HCT116 (cell line): Measurements from ENCODE around the gene LAMC2. TPM values are rescaled to one million over a fixed set of nuclear protein-coding genes. Genes with fewer than 3 reads are reported as not detected.
A peak's percentile ranks its signal among the peaks of the same experiment; 100 is the strongest.

ENCODE experiments used
- ATAC-seq: fragments of 200-7000 bp; cut with Tn5 transposase; 2 replicates; pipeline ENCODE4 v1.9.1; 2020; ENCODE audit warnings: mild to moderate bottlenecking, moderate library complexity
- BruUV-seq: library from RNA; stranded (reverse); fragments of 400-500 nt; replicated peaks from 2 replicates; lab custom pipeline; 2021; lab: Mats Ljungman, UMichigan
- CTCF ChIA-PET: fragments of 300-600 bp; sonication (Branson Sonifier 250); formaldehyde crosslinking; loops from one replicate; lab custom pipeline; 2021; ENCODE audit warnings: antibody characterized with exemption; lab: Charles Lee
- POLR2A ChIA-PET: fragments of 300-600, 350-600 bp; sonication (Branson Sonifier 250); formaldehyde crosslinking; loops from one replicate; lab custom pipeline; 2021; ENCODE audit warnings: antibody characterized with exemption; lab: Charles Lee
- RAD21 ChIA-PET, 2 experiments: fragments of 300-600 bp; sonication (Branson Sonifier 250); formaldehyde crosslinking; loops; one replicate each; lab custom pipeline; 2023; ENCODE audit warnings: low total read pairs in 2 of 2; ENCODE audit not compliant: uncharacterized antibody in 2 of 2, unreplicated experiment in 2 of 2, low non-redundant PET in 1 of 2; lab: Charles Lee
- DNase-seq: peaks from one replicate; pipeline ENCODE4 v3.0.0-alpha.2; 2010; ENCODE audit warnings: low read depth, low spot score
- H2AFZ ChIP-seq: fragments of 200-600 bp; shearing (Covaris generic), sonication (generic); 2 replicates; pipeline ENCODE4 v1.6.1; 2017; ENCODE audit warnings: low read depth, mixed run types, mixed read lengths, antibody characterized with exemption, low read length; ENCODE audit not compliant: poor library complexity, severe bottlenecking
- H3K27ac ChIP-seq: 2 replicates; pipeline ENCODE4 v1.5.1; 2012; ENCODE audit warnings: low read depth, low read length
- H3K27me3 ChIP-seq: fragments of 200-600 bp; sonication (generic); 2 replicates; pipeline ENCODE4 v1.6.1; 2016; ENCODE audit warnings: mixed run types, low read length, mixed read lengths; ENCODE audit not compliant: insufficient read depth
- H3K36me3 ChIP-seq, 2 experiments: fragments of 200-500 bp in 1 of 2; fragments of 200-600 bp in 1 of 2; sonication (Bioruptor generic) in 1 of 2; sonication (generic) in 1 of 2; 2 replicates each; pipeline versions ENCODE4 v1.5.1 to v1.6.1; 2014 to 2016; ENCODE audit warnings: low read length in 2 of 2, inconsistent platforms in 1 of 2, mixed read lengths in 1 of 2, mixed run types in 1 of 2; ENCODE audit not compliant: insufficient read depth in 2 of 2, control insufficient read depth in 1 of 2
- H3K4me1 ChIP-seq, 2 experiments: fragments of 200-600 bp in 1 of 2; sonication (generic) in 1 of 2; 2 replicates each; pipeline versions ENCODE4 v1.5.1 to v1.6.1; 2012 to 2017; ENCODE audit warnings: low read length in 2 of 2, inconsistent platforms in 1 of 2, mild to moderate bottlenecking in 1 of 2, mixed read lengths in 1 of 2, mixed run types in 1 of 2, moderate library complexity in 1 of 2; ENCODE audit not compliant: insufficient read depth in 2 of 2, control insufficient read depth in 1 of 2
- H3K4me2 ChIP-seq: fragments of 200-600 bp; sonication (generic); 2 replicates; pipeline ENCODE4 v1.6.1; 2017; ENCODE audit warnings: mixed run types, low read length, mixed read lengths
- H3K4me3 ChIP-seq, 2 experiments: fragments of 200-600 bp in 1 of 2; sonication (generic) in 1 of 2; replicated peaks in 1 of 2; 2 replicates each; pipeline ENCODE4 v1.5.1; 2011 to 2016; ENCODE audit warnings: low read length in 2 of 2, control low read depth in 1 of 2, low read depth in 1 of 2, mild to moderate bottlenecking in 1 of 2, mixed read lengths in 1 of 2, mixed run types in 1 of 2
- H3K79me2 ChIP-seq: fragments of 200-600 bp; sonication (generic); 2 replicates; pipeline ENCODE4 v1.6.1; 2017; ENCODE audit warnings: mild to moderate bottlenecking, mixed run types, low read length, moderate library complexity, mixed read lengths; ENCODE audit not compliant: insufficient read depth
- H3K9ac ChIP-seq: fragments of 200-600 bp; sonication (generic); 2 replicates; pipeline ENCODE4 v1.6.1; 2016; ENCODE audit warnings: low read length, mixed read lengths
- H3K9me2 ChIP-seq: fragments of 200-600 bp; sonication (generic), shearing (Covaris generic); 2 replicates; pipeline ENCODE4 v1.6.1; 2017; ENCODE audit warnings: mixed run types, mild to moderate bottlenecking, moderate library complexity; ENCODE audit not compliant: insufficient read depth
- H3K9me3 ChIP-seq, 2 experiments: fragments of 200-500 bp in 1 of 2; fragments of 200-600 bp in 1 of 2; sonication (Bioruptor generic) in 1 of 2; sonication (generic) in 1 of 2; 2 replicates each; pipeline ENCODE4 v1.6.1; 2014 to 2017; ENCODE audit warnings: low read length in 2 of 2, mixed read lengths in 2 of 2, inconsistent platforms in 1 of 2, low read depth in 1 of 2, mild to moderate bottlenecking in 1 of 2, mixed run types in 1 of 2, moderate library complexity in 1 of 2; ENCODE audit not compliant: control insufficient read depth in 1 of 2, insufficient read depth in 1 of 2
- H4K20me1 ChIP-seq: fragments of 200-600 bp; sonication (generic), shearing (Covaris generic); 2 replicates; pipeline ENCODE4 v1.6.1; 2017; ENCODE audit warnings: mixed run types, mild to moderate bottlenecking, moderate library complexity; ENCODE audit not compliant: insufficient read depth
- ATF3 ChIP-seq: IDR thresholded peaks from 2 replicates; pipeline ENCODE4 v1.6.1; 2012
- EZH2 ChIP-seq: fragments of 200-600 bp; sonication (generic); IDR thresholded peaks from 2 replicates; pipeline ENCODE4 v1.6.1; 2017; ENCODE audit warnings: antibody characterized with exemption, mixed run types
- FOSL1 ChIP-seq: IDR thresholded peaks from 2 replicates; pipeline ENCODE4 v1.6.1; 2012; ENCODE audit warnings: low read depth
- JUND ChIP-seq: IDR thresholded peaks from 2 replicates; pipeline ENCODE4 v1.6.1; 2012
- RAD21 ChIP-seq: IDR thresholded peaks from 2 replicates; pipeline ENCODE4 v1.6.1; 2012; ENCODE audit warnings: low read depth, mild to moderate bottlenecking
- SRF ChIP-seq: IDR thresholded peaks from 2 replicates; pipeline ENCODE4 v1.6.1; 2012; ENCODE audit warnings: low read depth
- intact Hi-C: fragments of 100-400 bp; cut with micrococcal nuclease; formaldehyde crosslinking; loops from 2 replicates; pipeline ENCODE4 v1.10.0; 2022
- total RNA-seq: library from RNA; stranded (reverse); gene quantifications from one replicate; pipeline ENCODE4 v1.2.1, GENCODE V29; 2021; ENCODE audit not compliant: unreplicated experiment
- TF ChIP-seq, protein P1 (sequence below): IDR thresholded peaks from 2 replicates; pipeline ENCODE4 v1.6.1; 2011; ENCODE audit warnings: mild to moderate bottlenecking, low read length, moderate library complexity; ENCODE audit not compliant: insufficient replicate concordance; ENCODE audit errors: extremely low read depth
- TF ChIP-seq, protein P2 (sequence below): IDR thresholded peaks from 2 replicates; pipeline ENCODE4 v1.6.1; 2012; ENCODE audit warnings: low read depth

LAMC2 gene
- total RNA-seq, 1 experiment from 2014 or later, result 22.2 TPM

DNA sequence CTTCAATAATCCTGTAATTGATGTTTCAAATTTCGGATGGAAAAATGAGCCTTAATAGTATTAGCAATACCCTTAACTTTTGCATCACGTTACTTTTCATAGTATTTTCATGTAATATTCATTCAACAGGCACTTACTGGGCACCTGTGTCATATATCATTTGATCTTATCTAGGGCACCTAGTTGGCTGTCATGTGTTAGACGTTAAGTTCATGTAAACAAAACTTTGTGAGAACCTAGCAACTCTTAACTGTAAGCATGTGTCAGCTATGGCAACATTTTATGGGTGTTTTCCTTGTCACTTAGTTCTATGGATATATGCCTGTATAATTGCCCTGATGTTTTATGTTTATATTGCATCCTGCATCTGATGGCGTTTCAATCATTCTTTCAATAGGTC, 777 bp downstream of the LAMC2 start:
- Histone ChIP-seq H3K79me2 (no peaks in the 10 kb centered on the region), H3K36me3 (no peaks in the 10 kb centered on the region), H3K9me3 (no peaks in the 10 kb centered on the region), H3K9ac (peak overlapping the region; percentile 76), H3K9me2 (no peaks in the 10 kb centered on the region), H3K4me1 (peaks cover 9 to 37% of the 10 kb centered on the region in 2 experiments), H3K27ac (peak overlapping the region; percentile 68), H3K27me3 (no peaks in the 10 kb centered on the region), H3K4me3 (peak overlapping the region; percentile 70 to 72), H3K4me2 (peak overlapping the region; percentile 92), H4K20me1 (no peaks in the 10 kb centered on the region), H2AFZ (no peak overlapping the region)
- CTCF ChIA-PET, result no interaction called here
- intact Hi-C loops, result loop anchor here (1.0 to 5.0 kb wide), 3 partner anchors 165 to 865 kb away; partner anchors contain the start of genes LAMC1 and TSEN15
- RAD21 ChIA-PET, result no interaction called here
- ATAC-seq (no peak), DNase-seq (no peak)
- no peak for TF ChIP-seq ATF3
- TF ChIP-seq, protein P1, sequence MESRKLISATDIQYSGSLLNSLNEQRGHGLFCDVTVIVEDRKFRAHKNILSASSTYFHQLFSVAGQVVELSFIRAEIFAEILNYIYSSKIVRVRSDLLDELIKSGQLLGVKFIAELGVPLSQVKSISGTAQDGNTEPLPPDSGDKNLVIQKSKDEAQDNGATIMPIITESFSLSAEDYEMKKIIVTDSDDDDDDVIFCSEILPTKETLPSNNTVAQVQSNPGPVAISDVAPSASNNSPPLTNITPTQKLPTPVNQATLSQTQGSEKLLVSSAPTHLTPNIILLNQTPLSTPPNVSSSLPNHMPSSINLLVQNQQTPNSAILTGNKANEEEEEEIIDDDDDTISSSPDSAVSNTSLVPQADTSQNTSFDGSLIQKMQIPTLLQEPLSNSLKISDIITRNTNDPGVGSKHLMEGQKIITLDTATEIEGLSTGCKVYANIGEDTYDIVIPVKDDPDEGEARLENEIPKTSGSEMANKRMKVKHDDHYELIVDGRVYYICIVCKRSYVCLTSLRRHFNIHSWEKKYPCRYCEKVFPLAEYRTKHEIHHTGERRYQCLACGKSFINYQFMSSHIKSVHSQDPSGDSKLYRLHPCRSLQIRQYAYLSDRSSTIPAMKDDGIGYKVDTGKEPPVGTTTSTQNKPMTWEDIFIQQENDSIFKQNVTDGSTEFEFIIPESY, result no peak
- no peak for TF ChIP-seq SRF
- TF ChIP-seq EZH2, result no peak
- TF ChIP-seq JUND, result no peak
- TF ChIP-seq RAD21, result no peak
- TSS peak; percentile 64 for BruUV-seq
- POLR2A ChIA-PET, result interaction anchor here (1.0 kb wide), 1 partner anchor 9 kb away, joined by 4 read pairs; no protein-coding TSS in a partner anchor

- H3K9me2 ChIP-seq, result no peaks in the 10 kb centered on the region
- H3K4me1 ChIP-seq, result peaks cover 9 to 37% of the 10 kb centered on the region in 2 experiments
- BruUV-seq, result no TSS peak
- no peaks in the 10 kb centered on the region for H3K9me3 ChIP-seq
- no peaks in the 10 kb centered on the region for H3K27me3 ChIP-seq
- no peak overlapping the region for H2AFZ ChIP-seq
- no peak overlapping the region for H3K4me3 ChIP-seq
- intact Hi-C loops, result loop anchor here (5.0 kb wide), 2 partner anchors 166 to 864 kb away; partner anchors contain the start of genes LAMC1 and TSEN15
- no peaks in the 10 kb centered on the region for H4K20me1 ChIP-seq
- ChIA-PET RAD21 (no interaction called here), CTCF (no interaction called here), POLR2A (no interaction called here)
- ATAC-seq, result no peak
- no peak overlapping the region for H3K27ac ChIP-seq
- H3K79me2 ChIP-seq, result no peaks in the 10 kb centered on the region
- H3K9ac ChIP-seq, result no peak overlapping the region
- TF ChIP-seq, protein P2, sequence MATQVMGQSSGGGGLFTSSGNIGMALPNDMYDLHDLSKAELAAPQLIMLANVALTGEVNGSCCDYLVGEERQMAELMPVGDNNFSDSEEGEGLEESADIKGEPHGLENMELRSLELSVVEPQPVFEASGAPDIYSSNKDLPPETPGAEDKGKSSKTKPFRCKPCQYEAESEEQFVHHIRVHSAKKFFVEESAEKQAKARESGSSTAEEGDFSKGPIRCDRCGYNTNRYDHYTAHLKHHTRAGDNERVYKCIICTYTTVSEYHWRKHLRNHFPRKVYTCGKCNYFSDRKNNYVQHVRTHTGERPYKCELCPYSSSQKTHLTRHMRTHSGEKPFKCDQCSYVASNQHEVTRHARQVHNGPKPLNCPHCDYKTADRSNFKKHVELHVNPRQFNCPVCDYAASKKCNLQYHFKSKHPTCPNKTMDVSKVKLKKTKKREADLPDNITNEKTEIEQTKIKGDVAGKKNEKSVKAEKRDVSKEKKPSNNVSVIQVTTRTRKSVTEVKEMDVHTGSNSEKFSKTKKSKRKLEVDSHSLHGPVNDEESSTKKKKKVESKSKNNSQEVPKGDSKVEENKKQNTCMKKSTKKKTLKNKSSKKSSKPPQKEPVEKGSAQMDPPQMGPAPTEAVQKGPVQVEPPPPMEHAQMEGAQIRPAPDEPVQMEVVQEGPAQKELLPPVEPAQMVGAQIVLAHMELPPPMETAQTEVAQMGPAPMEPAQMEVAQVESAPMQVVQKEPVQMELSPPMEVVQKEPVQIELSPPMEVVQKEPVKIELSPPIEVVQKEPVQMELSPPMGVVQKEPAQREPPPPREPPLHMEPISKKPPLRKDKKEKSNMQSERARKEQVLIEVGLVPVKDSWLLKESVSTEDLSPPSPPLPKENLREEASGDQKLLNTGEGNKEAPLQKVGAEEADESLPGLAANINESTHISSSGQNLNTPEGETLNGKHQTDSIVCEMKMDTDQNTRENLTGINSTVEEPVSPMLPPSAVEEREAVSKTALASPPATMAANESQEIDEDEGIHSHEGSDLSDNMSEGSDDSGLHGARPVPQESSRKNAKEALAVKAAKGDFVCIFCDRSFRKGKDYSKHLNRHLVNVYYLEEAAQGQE, result no peak
- no peak for TF ChIP-seq FOSL1
- TF ChIP-seq, all 23 proteins: peak for 0
- DNase-seq, result no peak
- Histone ChIP-seq H3K36me3 (no peaks in the 10 kb centered on the region), H3K4me2 (no peak overlapping the region; the same call in 1 of the 2 replicates)
Observed at GRCh38 chr1:183188240-183188639, 2.2 kb downstream of the LAMC2 start.
